ENCODE results near the gene HPX.

DNA sequence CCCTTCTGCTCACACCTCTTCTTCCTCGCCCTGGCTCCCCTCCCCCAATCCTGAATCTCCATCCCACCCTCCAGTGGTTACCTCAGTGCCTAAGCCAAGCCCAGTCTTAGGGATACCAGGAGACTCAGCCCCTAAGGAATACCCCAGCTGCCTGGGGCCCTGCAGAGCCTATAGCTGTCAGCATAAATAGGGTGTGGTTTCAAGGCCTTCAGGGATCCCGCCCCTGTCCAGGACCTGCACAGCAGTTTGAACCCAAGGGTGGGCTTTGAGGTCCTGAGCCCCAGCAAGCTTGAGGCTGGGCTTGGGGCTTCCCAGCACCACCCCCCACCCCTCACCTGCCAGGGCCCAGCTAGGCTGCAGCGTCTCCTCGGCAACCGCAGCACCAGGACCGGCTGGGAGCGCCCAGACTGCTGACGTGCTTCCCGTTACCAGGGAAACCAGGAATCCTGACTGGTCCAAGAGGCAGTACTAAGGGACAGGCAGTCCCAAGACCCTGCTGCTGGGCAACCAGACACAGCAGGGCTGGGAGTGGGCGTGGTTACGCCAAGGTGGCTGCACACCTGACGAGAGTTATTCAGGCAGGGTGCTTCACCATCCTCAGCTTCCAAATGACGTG is 35.6 kb downstream of the HPX start:
- TF ChIP-seq CHD4 (IDR thresholded peaks at IDR 0.05; ENCODE audit: borderline replicate concordance, low read length) (no peak), MYPOP (CRISPR knock-in tag; IDR thresholded peaks at IDR 0.05) (no peak), ZC3H13 (CRISPR knock-in tag; IDR thresholded peaks at IDR 0.05) (no peak), ATF3 (CRISPR knock-in tag; IDR thresholded peaks at IDR 0.05) (no peak), HNRNPUL1 (IDR thresholded peaks at IDR 0.05; ENCODE audit: low read depth, low read length) (no peak), CENPT (CRISPR knock-in tag; IDR thresholded peaks at IDR 0.05; ENCODE audit: low read depth) (no peak), MAX (IDR thresholded peaks at IDR 0.05) (no peak)
- TF ChIP-seq, protein P1, sequence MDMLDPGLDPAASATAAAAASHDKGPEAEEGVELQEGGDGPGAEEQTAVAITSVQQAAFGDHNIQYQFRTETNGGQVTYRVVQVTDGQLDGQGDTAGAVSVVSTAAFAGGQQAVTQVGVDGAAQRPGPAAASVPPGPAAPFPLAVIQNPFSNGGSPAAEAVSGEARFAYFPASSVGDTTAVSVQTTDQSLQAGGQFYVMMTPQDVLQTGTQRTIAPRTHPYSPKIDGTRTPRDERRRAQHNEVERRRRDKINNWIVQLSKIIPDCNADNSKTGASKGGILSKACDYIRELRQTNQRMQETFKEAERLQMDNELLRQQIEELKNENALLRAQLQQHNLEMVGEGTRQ (IDR thresholded peaks at IDR 0.05; ENCODE audit: low read depth, low read length) = no peak
- TF ChIP-seq, protein P1 (CRISPR knock-in tag; IDR thresholded peaks at IDR 0.05; ENCODE audit: borderline replicate concordance) = no peak

All from HepG2 (cell line).